DOHH2 (cell line): Measurements from ENCODE around the gene GLI2.

ENCODE experiments used
- EZH2phosphoT487 ChIP-seq: fragments of 200-600 bp; sonication (generic); IDR thresholded peaks from 2 replicates; pipeline ENCODE4 v1.6.1; 2017; ENCODE audit warnings: borderline replicate concordance, mild to moderate bottlenecking, antibody characterized with exemption, low read length, moderate library complexity, mixed read lengths
- TF ChIP-seq, protein P1 (sequence below): fragments of 200-600 bp; sonication (generic); IDR thresholded peaks from one replicate; pipeline ENCODE4 v1.5.1; 2014; ENCODE audit warnings: antibody characterized with exemption, mild to moderate bottlenecking, low read depth, low read length; ENCODE audit not compliant: poor library complexity, severe bottlenecking

DNA sequence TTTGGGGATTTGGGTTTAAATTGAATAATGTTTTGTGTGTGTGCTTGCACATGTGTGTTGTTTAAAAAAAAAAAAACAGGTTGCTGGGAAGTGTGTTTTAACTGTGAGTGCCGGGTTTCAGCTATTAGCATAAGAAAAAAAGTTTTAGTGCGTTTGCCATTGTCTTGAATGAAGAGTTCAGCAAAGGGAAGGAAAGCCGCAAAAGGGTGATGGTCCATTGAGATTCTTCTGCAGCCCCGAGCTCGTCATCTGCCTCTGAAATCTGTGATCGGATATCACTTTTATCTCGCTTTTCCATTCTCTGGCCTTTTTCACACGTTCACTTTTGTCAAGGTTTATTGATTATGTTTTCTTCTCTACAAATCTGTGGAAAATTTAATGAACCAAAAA lies 4.7 kb downstream of the GLI2 start:
- TF ChIP-seq, protein P1, sequence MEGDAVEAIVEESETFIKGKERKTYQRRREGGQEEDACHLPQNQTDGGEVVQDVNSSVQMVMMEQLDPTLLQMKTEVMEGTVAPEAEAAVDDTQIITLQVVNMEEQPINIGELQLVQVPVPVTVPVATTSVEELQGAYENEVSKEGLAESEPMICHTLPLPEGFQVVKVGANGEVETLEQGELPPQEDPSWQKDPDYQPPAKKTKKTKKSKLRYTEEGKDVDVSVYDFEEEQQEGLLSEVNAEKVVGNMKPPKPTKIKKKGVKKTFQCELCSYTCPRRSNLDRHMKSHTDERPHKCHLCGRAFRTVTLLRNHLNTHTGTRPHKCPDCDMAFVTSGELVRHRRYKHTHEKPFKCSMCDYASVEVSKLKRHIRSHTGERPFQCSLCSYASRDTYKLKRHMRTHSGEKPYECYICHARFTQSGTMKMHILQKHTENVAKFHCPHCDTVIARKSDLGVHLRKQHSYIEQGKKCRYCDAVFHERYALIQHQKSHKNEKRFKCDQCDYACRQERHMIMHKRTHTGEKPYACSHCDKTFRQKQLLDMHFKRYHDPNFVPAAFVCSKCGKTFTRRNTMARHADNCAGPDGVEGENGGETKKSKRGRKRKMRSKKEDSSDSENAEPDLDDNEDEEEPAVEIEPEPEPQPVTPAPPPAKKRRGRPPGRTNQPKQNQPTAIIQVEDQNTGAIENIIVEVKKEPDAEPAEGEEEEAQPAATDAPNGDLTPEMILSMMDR: no peak
- TF ChIP-seq EZH2phosphoT487: no peak
